ENCODE measurements around the gene SERTAD3. TPM values are rescaled to one million over a fixed set of nuclear protein-coding genes. Genes with fewer than 3 reads are reported as not detected.

The SERTAD3 gene
- total and polyA plus RNA-seq, 10 of the 15 experiments (the other 5 are each of a cell fraction or from before 2014, with no cell fraction given), result 4.2 to 22.4 (median 13.7) TPM

- TF ChIP-seq NRF1 (conservative IDR thresholded peaks at IDR 0.05; ENCODE audit: low read depth, low read length), result no peak
- no peak for TF ChIP-seq HDAC6 (IDR thresholded peaks at IDR 0.05; ENCODE audit: unreplicated experiment)
- TF ChIP-seq, protein P1, sequence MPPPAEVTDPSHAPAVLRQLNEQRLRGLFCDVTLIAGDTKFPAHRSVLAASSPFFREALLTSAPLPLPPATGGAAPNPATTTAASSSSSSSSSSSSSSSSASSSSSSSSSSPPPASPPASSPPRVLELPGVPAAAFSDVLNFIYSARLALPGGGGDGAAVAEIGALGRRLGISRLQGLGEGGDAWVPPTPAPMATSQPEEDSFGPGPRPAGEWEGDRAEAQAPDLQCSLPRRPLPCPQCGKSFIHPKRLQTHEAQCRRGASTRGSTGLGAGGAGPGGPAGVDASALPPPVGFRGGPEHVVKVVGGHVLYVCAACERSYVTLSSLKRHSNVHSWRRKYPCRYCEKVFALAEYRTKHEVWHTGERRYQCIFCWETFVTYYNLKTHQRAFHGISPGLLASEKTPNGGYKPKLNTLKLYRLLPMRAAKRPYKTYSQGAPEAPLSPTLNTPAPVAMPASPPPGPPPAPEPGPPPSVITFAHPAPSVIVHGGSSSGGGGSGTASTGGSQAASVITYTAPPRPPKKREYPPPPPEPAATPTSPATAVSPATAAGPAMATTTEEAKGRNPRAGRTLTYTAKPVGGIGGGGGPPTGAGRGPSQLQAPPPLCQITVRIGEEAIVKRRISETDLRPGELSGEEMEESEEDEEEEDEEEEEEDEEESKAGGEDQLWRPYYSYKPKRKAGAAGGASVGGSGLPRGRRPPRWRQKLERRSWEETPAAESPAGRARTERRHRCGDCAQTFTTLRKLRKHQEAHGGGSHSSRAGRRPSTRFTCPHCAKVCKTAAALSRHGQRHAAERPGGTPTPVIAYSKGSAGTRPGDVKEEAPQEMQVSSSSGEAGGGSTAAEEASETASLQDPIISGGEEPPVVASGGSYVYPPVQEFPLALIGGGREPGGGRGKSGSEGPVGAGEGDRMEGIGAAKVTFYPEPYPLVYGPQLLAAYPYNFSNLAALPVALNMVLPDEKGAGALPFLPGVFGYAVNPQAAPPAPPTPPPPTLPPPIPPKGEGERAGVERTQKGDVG (CRISPR knock-in tag; IDR thresholded peaks at IDR 0.05), result no peak
- TF ChIP-seq, protein P2, sequence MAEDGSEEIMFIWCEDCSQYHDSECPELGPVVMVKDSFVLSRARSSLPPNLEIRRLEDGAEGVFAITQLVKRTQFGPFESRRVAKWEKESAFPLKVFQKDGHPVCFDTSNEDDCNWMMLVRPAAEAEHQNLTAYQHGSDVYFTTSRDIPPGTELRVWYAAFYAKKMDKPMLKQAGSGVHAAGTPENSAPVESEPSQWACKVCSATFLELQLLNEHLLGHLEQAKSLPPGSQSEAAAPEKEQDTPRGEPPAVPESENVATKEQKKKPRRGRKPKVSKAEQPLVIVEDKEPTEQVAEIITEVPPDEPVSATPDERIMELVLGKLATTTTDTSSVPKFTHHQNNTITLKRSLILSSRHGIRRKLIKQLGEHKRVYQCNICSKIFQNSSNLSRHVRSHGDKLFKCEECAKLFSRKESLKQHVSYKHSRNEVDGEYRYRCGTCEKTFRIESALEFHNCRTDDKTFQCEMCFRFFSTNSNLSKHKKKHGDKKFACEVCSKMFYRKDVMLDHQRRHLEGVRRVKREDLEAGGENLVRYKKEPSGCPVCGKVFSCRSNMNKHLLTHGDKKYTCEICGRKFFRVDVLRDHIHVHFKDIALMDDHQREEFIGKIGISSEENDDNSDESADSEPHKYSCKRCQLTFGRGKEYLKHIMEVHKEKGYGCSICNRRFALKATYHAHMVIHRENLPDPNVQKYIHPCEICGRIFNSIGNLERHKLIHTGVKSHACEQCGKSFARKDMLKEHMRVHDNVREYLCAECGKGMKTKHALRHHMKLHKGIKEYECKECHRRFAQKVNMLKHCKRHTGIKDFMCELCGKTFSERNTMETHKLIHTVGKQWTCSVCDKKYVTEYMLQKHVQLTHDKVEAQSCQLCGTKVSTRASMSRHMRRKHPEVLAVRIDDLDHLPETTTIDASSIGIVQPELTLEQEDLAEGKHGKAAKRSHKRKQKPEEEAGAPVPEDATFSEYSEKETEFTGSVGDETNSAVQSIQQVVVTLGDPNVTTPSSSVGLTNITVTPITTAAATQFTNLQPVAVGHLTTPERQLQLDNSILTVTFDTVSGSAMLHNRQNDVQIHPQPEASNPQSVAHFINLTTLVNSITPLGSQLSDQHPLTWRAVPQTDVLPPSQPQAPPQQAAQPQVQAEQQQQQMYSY (CRISPR knock-in tag; IDR thresholded peaks at IDR 0.05), result no peak
- no peak for TF ChIP-seq FOS (IDR thresholded peaks at IDR 0.05; ENCODE audit: borderline replicate concordance, extremely low read depth, insufficient read length)
- no peak for TF ChIP-seq TCF3 (IDR thresholded peaks at IDR 0.05; ENCODE audit: borderline replicate concordance, insufficient read depth, low read depth, low read length)
- TF ChIP-seq ZBTB33 (IDR thresholded peaks at IDR 0.05), result no peak
- no peak for TF ChIP-seq TBL1XR1 (IDR thresholded peaks at IDR 0.05; ENCODE audit: low read depth, low read length)
- no peak for TF ChIP-seq MLLT1 (IDR thresholded peaks at IDR 0.05)
- no peak for TF ChIP-seq GATAD2B (conservative IDR thresholded peaks at IDR 0.05; ENCODE audit: low read depth)
- TF ChIP-seq HDGF (IDR thresholded peaks at IDR 0.05), result no peak
- TF ChIP-seq YY1 (IDR thresholded peaks at IDR 0.05; ENCODE audit: low read depth, low read length), result no peak
- TF ChIP-seq KAT2A (conservative IDR thresholded peaks at IDR 0.05; ENCODE audit: control insufficient read depth, low read depth, low read length), result no peak
- TF ChIP-seq RAD51 (IDR thresholded peaks at IDR 0.05), result no peak
- TF ChIP-seq JUNB (IDR thresholded peaks at IDR 0.05), result no peak
- TF ChIP-seq NR2F1 (conservative IDR thresholded peaks at IDR 0.05), result peak; percentile 59
- no peak for TF ChIP-seq NBN (IDR thresholded peaks at IDR 0.05)
Measured at GRCh38 chr19:40411125-40411842, 32.9 kb downstream of the SERTAD3 start (continued).

Measured in GM12878 (cell line).